HL-60 (cell line): Measurements from ENCODE around the gene PSMB10.

Source experiments
- DNase-seq, 2 experiments: peaks; one replicate each; pipeline ENCODE4 v3.0.0-alpha.2; 2010 to 2020; ENCODE audit warnings: low read depth in 1 of 2, low spot score in 1 of 2
- H3K27ac ChIP-seq: fragments of 250-450 bp; sonication (Bioruptor Pico); replicated peaks from 2 replicates; pipeline ENCODE4 v1.5.1; 2020; ENCODE audit warnings: mild to moderate bottlenecking, moderate library complexity
- H3K27me3 ChIP-seq: fragments of 250-450 bp; sonication (Bioruptor Pico); 2 replicates; pipeline ENCODE4 v1.5.1; 2021; ENCODE audit warnings: mild to moderate bottlenecking, moderate library complexity; ENCODE audit not compliant: insufficient read depth, poor library complexity, severe bottlenecking
- H3K4me3 ChIP-seq: replicated peaks from 2 replicates; pipeline ENCODE4 v1.5.1; 2011; ENCODE audit warnings: mild to moderate bottlenecking, control low read depth, low read length; ENCODE audit not compliant: insufficient read depth
- GABPA ChIP-seq: IDR thresholded peaks from 2 replicates; pipeline ENCODE4 v1.6.1; 2012; ENCODE audit warnings: low read depth
- REST ChIP-seq: IDR thresholded peaks from 2 replicates; pipeline ENCODE4 v1.6.1; 2012; ENCODE audit warnings: low read depth; ENCODE audit not compliant: insufficient replicate concordance
- SPI1 ChIP-seq: IDR thresholded peaks from 2 replicates; pipeline ENCODE4 v1.6.1; 2012; ENCODE audit warnings: low read depth, mild to moderate bottlenecking, borderline replicate concordance

The PSMB10 gene

GRCh38 chr16:67884684-67885083 lies 52.0 kb downstream of the PSMB10 start, which contains the start of gene NRN1L:
NRN1L (plus strand) TSS chr16:67884885; CDS start chr16:67884904, 19 bp downstream.
- DNase-seq: no peak
- Histone ChIP-seq H3K27me3 (no peaks in the 10 kb centered on the region), H3K27ac (no peak within 1 kb of the TSS), H3K4me3 (no peak within 1 kb of the TSS)
- no peak for TF ChIP-seq GABPA
- TF ChIP-seq SPI1: no peak
- no peak for TF ChIP-seq REST
